ENCODE data around the gene ZBTB7A.

The ZBTB7A gene

GRCh38 chr19:4087787-4088679 lies 21.3 kb upstream of the ZBTB7A start:
- no peaks in the 10 kb centered on the region for H3K36me3 ChIP-seq (ENCODE audit: insufficient read depth, low read length)
- no peak overlapping the region for H3K9ac ChIP-seq (ENCODE audit: low read depth, low read length)
- H3K9me3 ChIP-seq (ENCODE audit: control insufficient read depth, insufficient read depth, low read length): no peaks in the 10 kb centered on the region
- no peaks in the 10 kb centered on the region for H3K4me1 ChIP-seq (ENCODE audit: insufficient read depth, low read length)

GRCh38 chr19:4086411-4086867 lies 19.7 kb upstream of the ZBTB7A start:
- Histone ChIP-seq H3K9me3 (ENCODE audit: control insufficient read depth, insufficient read depth, low read length) (no peaks in the 10 kb centered on the region), H3K9ac (ENCODE audit: low read depth, low read length) (no peak overlapping the region), H3K4me1 (ENCODE audit: insufficient read depth, low read length) (peaks cover 2% of the 10 kb centered on the region; the same call in 1 of the 2 replicates), H3K36me3 (ENCODE audit: insufficient read depth, low read length) (no peaks in the 10 kb centered on the region)

- H3K9me3 ChIP-seq (ENCODE audit: control insufficient read depth, insufficient read depth, low read length): no peaks in the 10 kb centered on the region
- H3K4me1 ChIP-seq (ENCODE audit: insufficient read depth, low read length): peaks cover 2% of the 10 kb centered on the region; the same call in 1 of the 2 replicates
Measured at GRCh38 chr19:4084547-4084877, 17.8 kb upstream of the ZBTB7A start.

GRCh38 chr19:4083677-4084546 lies 17.2 kb upstream of the ZBTB7A start:
- no peaks in the 10 kb centered on the region for H3K36me3 ChIP-seq (ENCODE audit: insufficient read depth, low read length)
- peaks cover 2% of the 10 kb centered on the region; the same call in 1 of the 2 replicates for H3K4me1 ChIP-seq (ENCODE audit: insufficient read depth, low read length)
- no peak overlapping the region; the same call in 1 of the 2 replicates for H3K9ac ChIP-seq (ENCODE audit: low read depth, low read length)
- H3K9me3 ChIP-seq (ENCODE audit: control insufficient read depth, insufficient read depth, low read length): no peaks in the 10 kb centered on the region

More at GRCh38 chr19:4084547-4084877, 17.8 kb upstream of the ZBTB7A start:
- Histone ChIP-seq H3K36me3 (ENCODE audit: insufficient read depth, low read length) (no peaks in the 10 kb centered on the region), H3K9ac (ENCODE audit: low read depth, low read length) (no peak overlapping the region; the same call in 1 of the 2 replicates)

- Histone ChIP-seq H3K9ac (ENCODE audit: low read depth, low read length) (no peak overlapping the region), H3K36me3 (ENCODE audit: insufficient read depth, low read length) (no peaks in the 10 kb centered on the region), H3K9me3 (ENCODE audit: control insufficient read depth, insufficient read depth, low read length) (no peaks in the 10 kb centered on the region), H3K4me1 (ENCODE audit: insufficient read depth, low read length) (peaks cover 7% of the 10 kb centered on the region)
Measured at GRCh38 chr19:4082172-4082571, 15.5 kb upstream of the ZBTB7A start.

GRCh38 chr19:4081441-4082129 lies 14.9 kb upstream of the ZBTB7A start:
- no peak overlapping the region for H3K9ac ChIP-seq (ENCODE audit: low read depth, low read length)
- H3K4me1 ChIP-seq (ENCODE audit: insufficient read depth, low read length): peaks cover 11% of the 10 kb centered on the region
- H3K36me3 ChIP-seq (ENCODE audit: insufficient read depth, low read length): no peaks in the 10 kb centered on the region
- no peaks in the 10 kb centered on the region for H3K9me3 ChIP-seq (ENCODE audit: control insufficient read depth, insufficient read depth, low read length)

GRCh38 chr19:4080473-4080872 lies 13.8 kb upstream of the ZBTB7A start:
- peaks cover 11% of the 10 kb centered on the region for H3K4me1 ChIP-seq (ENCODE audit: insufficient read depth, low read length)
- H3K9ac ChIP-seq (ENCODE audit: low read depth, low read length): no peak overlapping the region
- no peaks in the 10 kb centered on the region for H3K9me3 ChIP-seq (ENCODE audit: control insufficient read depth, insufficient read depth, low read length)
- no peaks in the 10 kb centered on the region for H3K36me3 ChIP-seq (ENCODE audit: insufficient read depth, low read length)

- H3K9ac ChIP-seq (ENCODE audit: low read depth, low read length): peak overlapping the region; percentile 44; the same call in 1 of the 2 replicates
- H3K4me1 ChIP-seq (ENCODE audit: insufficient read depth, low read length): peaks cover 11% of the 10 kb centered on the region
- H3K9me3 ChIP-seq (ENCODE audit: control insufficient read depth, insufficient read depth, low read length): no peaks in the 10 kb centered on the region
- no peaks in the 10 kb centered on the region for H3K36me3 ChIP-seq (ENCODE audit: insufficient read depth, low read length)
Measured at GRCh38 chr19:4077800-4078684, 11.3 kb upstream of the ZBTB7A start.

- Histone ChIP-seq H3K9me3 (ENCODE audit: control insufficient read depth, insufficient read depth, low read length) (no peaks in the 10 kb centered on the region), H3K9ac (ENCODE audit: low read depth, low read length) (no peak overlapping the region), H3K4me1 (ENCODE audit: insufficient read depth, low read length) (peaks cover 10% of the 10 kb centered on the region), H3K36me3 (ENCODE audit: insufficient read depth, low read length) (no peaks in the 10 kb centered on the region)
Measured at GRCh38 chr19:4077007-4077374, 10.3 kb upstream of the ZBTB7A start.

- no peak overlapping the region for H3K9ac ChIP-seq (ENCODE audit: low read depth, low read length)
- H3K36me3 ChIP-seq (ENCODE audit: insufficient read depth, low read length): no peaks in the 10 kb centered on the region
- no peaks in the 10 kb centered on the region for H3K9me3 ChIP-seq (ENCODE audit: control insufficient read depth, insufficient read depth, low read length)
- peaks cover 9% of the 10 kb centered on the region for H3K4me1 ChIP-seq (ENCODE audit: insufficient read depth, low read length)
Measured at GRCh38 chr19:4075373-4075772, 8.7 kb upstream of the ZBTB7A start.

- Histone ChIP-seq H3K4me1 (ENCODE audit: insufficient read depth, low read length) (peaks cover 6% of the 10 kb centered on the region; the same call in 1 of the 2 replicates), H3K9me3 (ENCODE audit: control insufficient read depth, insufficient read depth, low read length) (no peaks in the 10 kb centered on the region), H3K36me3 (ENCODE audit: insufficient read depth, low read length) (no peaks in the 10 kb centered on the region), H3K9ac (ENCODE audit: low read depth, low read length) (no peak overlapping the region)
Measured at GRCh38 chr19:4071610-4072009, 4.9 kb upstream of the ZBTB7A start.

- Histone ChIP-seq H3K9ac (ENCODE audit: low read depth, low read length) (no peak overlapping the region), H3K9me3 (ENCODE audit: control insufficient read depth, insufficient read depth, low read length) (no peaks in the 10 kb centered on the region), H3K36me3 (ENCODE audit: insufficient read depth, low read length) (no peaks in the 10 kb centered on the region), H3K4me1 (ENCODE audit: insufficient read depth, low read length) (peaks cover 6% of the 10 kb centered on the region; the same call in 1 of the 2 replicates)
Measured at GRCh38 chr19:4069331-4069959, 2.7 kb upstream of the ZBTB7A start.

All from ES-I3 (cell line).